Measurements from ENCODE around the gene RASGEF1B. TPM values are rescaled to one million over a fixed set of nuclear protein-coding genes. Genes with fewer than 3 reads are reported as not detected.

The RASGEF1B gene
- total RNA-seq, 1 donor from 2014 or later: 2.3 TPM

- H3K4me3 Mint-ChIP-seq (ENCODE audit: unreplicated experiment): no peak overlapping the region
- TF ChIP-seq CTCF (IDR thresholded peaks at IDR 0.05): no peak
- H3K27me3 Mint-ChIP-seq (ENCODE audit: low read depth): no peaks in the 10 kb centered on the region
- H3K36me3 Mint-ChIP-seq (ENCODE audit: low read depth): peaks cover 3% of the 10 kb centered on the region
- H3K9me3 Mint-ChIP-seq (ENCODE audit: low read depth): peaks cover 15% of the 10 kb centered on the region
- no peak for DNase-seq (ENCODE audit: low spot score)
- H3K27ac Mint-ChIP-seq (ENCODE audit: unreplicated experiment): no peak overlapping the region
- peaks cover 8% of the 10 kb centered on the region for H3K4me1 Mint-ChIP-seq (ENCODE audit: low read depth)
These were observed 20.2 kb upstream of the RASGEF1B start for GRCh38 chr4:81491943-81492342.

GRCh38 chr4:81490403-81491160 lies 18.9 kb upstream of the RASGEF1B start:
- Mint-ChIP-seq H3K4me3 (ENCODE audit: unreplicated experiment) (no peak overlapping the region), H3K27me3 (ENCODE audit: low read depth) (peaks cover 3% of the 10 kb centered on the region), H3K27ac (ENCODE audit: unreplicated experiment) (no peak overlapping the region), H3K36me3 (ENCODE audit: low read depth) (peaks cover 3% of the 10 kb centered on the region), H3K9me3 (ENCODE audit: low read depth) (peaks cover 12% of the 10 kb centered on the region), H3K4me1 (ENCODE audit: low read depth) (peaks cover 10% of the 10 kb centered on the region)
- DNase-seq (ENCODE audit: low spot score): no peak
- no peak for TF ChIP-seq CTCF (IDR thresholded peaks at IDR 0.05)

GRCh38 chr4:81486502-81486901 lies 14.8 kb upstream of the RASGEF1B start:
- DNase-seq (ENCODE audit: low spot score): no peak
- peaks cover 6% of the 10 kb centered on the region for H3K4me1 Mint-ChIP-seq (ENCODE audit: low read depth)
- H3K36me3 Mint-ChIP-seq (ENCODE audit: low read depth): no peaks in the 10 kb centered on the region
- H3K27ac Mint-ChIP-seq (ENCODE audit: unreplicated experiment): no peak overlapping the region
- TF ChIP-seq CTCF (IDR thresholded peaks at IDR 0.05): no peak
- no peak overlapping the region for H3K4me3 Mint-ChIP-seq (ENCODE audit: unreplicated experiment)
- H3K9me3 Mint-ChIP-seq (ENCODE audit: low read depth): no peaks in the 10 kb centered on the region
- peaks cover 6% of the 10 kb centered on the region for H3K27me3 Mint-ChIP-seq (ENCODE audit: low read depth)

- Mint-ChIP-seq H3K27ac (ENCODE audit: unreplicated experiment) (no peak overlapping the region), H3K9me3 (ENCODE audit: low read depth) (no peaks in the 10 kb centered on the region), H3K4me3 (ENCODE audit: unreplicated experiment) (no peak overlapping the region), H3K36me3 (ENCODE audit: low read depth) (no peaks in the 10 kb centered on the region), H3K4me1 (ENCODE audit: low read depth) (peaks cover 6% of the 10 kb centered on the region), H3K27me3 (ENCODE audit: low read depth) (peaks cover 12% of the 10 kb centered on the region)
- no peak for TF ChIP-seq CTCF (IDR thresholded peaks at IDR 0.05)
- DNase-seq (ENCODE audit: low spot score): no peak
These were observed 13.7 kb upstream of the RASGEF1B start for GRCh38 chr4:81485310-81485980.

- H3K36me3 Mint-ChIP-seq (ENCODE audit: low read depth): no peaks in the 10 kb centered on the region
- no peak overlapping the region for H3K4me3 Mint-ChIP-seq (ENCODE audit: unreplicated experiment)
- peaks cover 4% of the 10 kb centered on the region for H3K9me3 Mint-ChIP-seq (ENCODE audit: low read depth)
- no peak overlapping the region for H3K27ac Mint-ChIP-seq (ENCODE audit: unreplicated experiment)
- H3K27me3 Mint-ChIP-seq (ENCODE audit: low read depth): peaks cover 28% of the 10 kb centered on the region
- no peak for DNase-seq (ENCODE audit: low spot score)
- no peak for TF ChIP-seq CTCF (IDR thresholded peaks at IDR 0.05)
- H3K4me1 Mint-ChIP-seq (ENCODE audit: low read depth): peaks cover 6% of the 10 kb centered on the region
These were observed 10.6 kb upstream of the RASGEF1B start for GRCh38 chr4:81482326-81482725.

Data from chondrocyte (in vitro differentiated cells).